WI38 (cell line): ENCODE data around the gene LNX1.

ENCODE experiments used
- H3K4me3 ChIP-seq: 2 replicates; pipeline ENCODE4 v1.5.1; 2011; ENCODE audit warnings: low read depth, mild to moderate bottlenecking, control low read depth, low read length
- TF ChIP-seq, protein P1 (sequence below): IDR thresholded peaks from 2 replicates; pipeline ENCODE4 v1.5.1; 2012; ENCODE audit warnings: low read depth, mild to moderate bottlenecking, control low read depth, low read length

The LNX1 gene

DNA sequence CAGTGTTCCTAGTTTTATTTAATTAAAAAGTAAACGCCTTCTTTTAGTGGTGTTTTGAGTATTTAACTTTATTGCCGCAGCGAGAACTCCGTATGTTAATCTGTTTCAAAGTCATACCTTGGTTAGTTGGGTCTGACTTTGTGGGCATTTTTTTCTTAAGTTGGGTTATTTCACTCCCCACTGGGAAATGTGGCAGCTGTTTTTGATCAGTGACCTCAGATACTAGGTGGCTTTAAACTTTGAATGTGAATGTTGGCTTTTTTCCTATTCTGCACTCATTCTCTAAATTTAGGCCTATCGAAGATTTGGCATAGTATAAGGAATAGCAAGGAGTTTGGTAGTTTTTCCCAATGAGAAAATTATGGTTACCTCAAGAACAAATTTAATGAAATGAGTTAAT is 127.9 kb downstream of the LNX1 start:
- TF ChIP-seq, protein P1, sequence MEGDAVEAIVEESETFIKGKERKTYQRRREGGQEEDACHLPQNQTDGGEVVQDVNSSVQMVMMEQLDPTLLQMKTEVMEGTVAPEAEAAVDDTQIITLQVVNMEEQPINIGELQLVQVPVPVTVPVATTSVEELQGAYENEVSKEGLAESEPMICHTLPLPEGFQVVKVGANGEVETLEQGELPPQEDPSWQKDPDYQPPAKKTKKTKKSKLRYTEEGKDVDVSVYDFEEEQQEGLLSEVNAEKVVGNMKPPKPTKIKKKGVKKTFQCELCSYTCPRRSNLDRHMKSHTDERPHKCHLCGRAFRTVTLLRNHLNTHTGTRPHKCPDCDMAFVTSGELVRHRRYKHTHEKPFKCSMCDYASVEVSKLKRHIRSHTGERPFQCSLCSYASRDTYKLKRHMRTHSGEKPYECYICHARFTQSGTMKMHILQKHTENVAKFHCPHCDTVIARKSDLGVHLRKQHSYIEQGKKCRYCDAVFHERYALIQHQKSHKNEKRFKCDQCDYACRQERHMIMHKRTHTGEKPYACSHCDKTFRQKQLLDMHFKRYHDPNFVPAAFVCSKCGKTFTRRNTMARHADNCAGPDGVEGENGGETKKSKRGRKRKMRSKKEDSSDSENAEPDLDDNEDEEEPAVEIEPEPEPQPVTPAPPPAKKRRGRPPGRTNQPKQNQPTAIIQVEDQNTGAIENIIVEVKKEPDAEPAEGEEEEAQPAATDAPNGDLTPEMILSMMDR = no peak
- H3K4me3 ChIP-seq = no peak overlapping the region

DNA sequence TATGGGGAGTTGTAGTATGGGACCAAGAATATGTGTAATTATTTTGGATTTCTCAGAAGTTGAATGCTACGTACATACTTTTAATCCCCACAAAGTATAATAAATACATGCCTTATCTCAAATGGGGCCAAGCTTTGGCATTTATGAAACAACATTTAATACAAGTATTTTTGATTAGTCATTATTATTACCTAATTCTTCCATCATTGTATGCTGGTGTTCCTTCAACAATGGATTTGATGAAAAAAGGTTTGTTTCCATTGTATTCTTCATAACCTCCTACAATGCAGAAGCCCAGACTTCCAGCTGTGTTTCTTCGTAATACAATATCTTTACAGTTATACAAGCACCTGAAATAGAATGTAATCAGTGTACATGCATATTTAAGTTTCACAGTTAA is 130.0 kb downstream of the LNX1 start:
- TF ChIP-seq, protein P1 = no peak
- no peak overlapping the region for H3K4me3 ChIP-seq

GRCh38 chr4:53459548-53459947 is 131.7 kb downstream of the LNX1 start:
- TF ChIP-seq, protein P1 = no peak
- H3K4me3 ChIP-seq = no peak overlapping the region

GRCh38 chr4:53456178-53456577 is 135.1 kb downstream of the LNX1 start:
- H3K4me3 ChIP-seq = no peak overlapping the region
- TF ChIP-seq, protein P1 = no peak

GRCh38 chr4:53455766-53456165 is 135.5 kb downstream of the LNX1 start:
- TF ChIP-seq, protein P1 = no peak
- no peak overlapping the region for H3K4me3 ChIP-seq

- H3K4me3 ChIP-seq = no peak overlapping the region
- TF ChIP-seq, protein P1 = no peak
Measured at GRCh38 chr4:53453385-53453784, 137.9 kb downstream of the LNX1 start.

DNA sequence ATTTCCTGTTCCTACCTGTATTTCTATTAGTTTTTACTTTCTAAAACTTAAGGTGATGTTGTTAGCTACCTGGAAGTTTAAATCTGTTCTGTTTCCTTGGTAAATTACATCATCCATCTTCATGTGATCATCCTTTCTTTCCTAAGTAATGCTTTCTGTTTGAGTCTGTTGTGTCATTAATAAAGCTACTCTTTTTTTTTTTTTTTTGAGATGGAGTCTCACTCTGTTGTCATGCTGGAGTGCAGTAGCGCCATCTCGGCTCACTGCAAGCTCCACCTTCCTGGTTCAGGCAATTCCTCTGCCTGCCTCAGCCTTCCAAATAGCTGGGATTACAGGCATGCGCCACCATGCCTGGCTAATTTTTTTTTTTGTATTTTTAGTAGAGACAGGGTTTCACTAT is 140.5 kb downstream of the LNX1 start:
- H3K4me3 ChIP-seq = no peak overlapping the region
- TF ChIP-seq, protein P1 = no peak
